IMR-90 (cell line): Measurements from ENCODE around the gene PI4KA. TPM values are rescaled to one million over a fixed set of nuclear protein-coding genes. Genes with fewer than 3 reads are reported as not detected.

Source experiments
- ATAC-seq: fragments of 200-7000 bp; cut with Tn5 transposase; 2 replicates; pipeline ENCODE4 v1.9.1; 2020; ENCODE audit warnings: low read depth, mild to moderate bottlenecking, moderate library complexity
- BruUV-seq: library from RNA; stranded (reverse); fragments of 400-500 nt; replicated peaks from 2 replicates; lab custom pipeline; 2021; lab: Mats Ljungman, UMichigan
- CTCF ChIA-PET: fragments of 300-600 bp; formaldehyde crosslinking; extraction: SDS; loops from one replicate; lab custom pipeline; 2021; ENCODE audit warnings: antibody characterized with exemption; lab: Yijun Ruan, JAX
- POLR2A ChIA-PET: fragments of 300-600 bp; sonication (Branson Sonifier 250); formaldehyde crosslinking; loops from one replicate; lab custom pipeline; 2022; ENCODE audit warnings: antibody characterized with exemption; ENCODE audit not compliant: unreplicated experiment; lab: Charles Lee
- DNase-seq: peaks from one replicate; pipeline ENCODE4 v3.0.0; 2013
- H2AFZ ChIP-seq: replicated peaks from 2 replicates; pipeline ENCODE3; 2013; ENCODE audit warnings: low read length, mild to moderate bottlenecking; ENCODE audit not compliant: poor library complexity
- H2AK5ac ChIP-seq: 2 replicates; pipeline ENCODE4 v1.6.1; 2013; ENCODE audit warnings: low read depth, low read length, inconsistent platforms
- H2AK9ac ChIP-seq: replicated peaks from 2 replicates; pipeline ENCODE3; 2013; ENCODE audit warnings: mild to moderate bottlenecking, low read depth, low read length, moderate library complexity; ENCODE audit not compliant: poor library complexity
- H2BK120ac ChIP-seq: 2 replicates; pipeline ENCODE4 v1.6.1; 2013; ENCODE audit warnings: low read depth, low read length, inconsistent platforms
- H2BK15ac ChIP-seq: 3 replicates; pipeline ENCODE4 v1.6.1; 2013; ENCODE audit warnings: low read depth, low read length, inconsistent platforms
- H2BK20ac ChIP-seq: 2 replicates; pipeline ENCODE4 v1.6.1; 2013; ENCODE audit warnings: low read depth, mild to moderate bottlenecking, inconsistent platforms, low read length, moderate library complexity
- H2BK5ac ChIP-seq: 2 replicates; pipeline ENCODE4 v1.6.1; 2013; ENCODE audit warnings: mild to moderate bottlenecking, low read depth, low read length, inconsistent platforms; ENCODE audit not compliant: poor library complexity, severe bottlenecking
- H3K14ac ChIP-seq: replicated peaks from 2 replicates; pipeline ENCODE4 v1.6.1; 2013; ENCODE audit warnings: low read depth, low read length, inconsistent platforms
- H3K18ac ChIP-seq: 2 replicates; pipeline ENCODE4 v1.6.1; 2013; ENCODE audit warnings: low read depth, low read length, control low read depth
- H3K23ac ChIP-seq: 2 replicates; pipeline ENCODE4 v1.6.1; 2013; ENCODE audit warnings: low read depth, low read length, inconsistent platforms
- H3K27ac ChIP-seq: 2 replicates; pipeline ENCODE4 v1.5.1; 2013; ENCODE audit warnings: mild to moderate bottlenecking, control low read depth, low read length; ENCODE audit not compliant: insufficient read depth
- H3K27me3 ChIP-seq: 2 replicates; pipeline ENCODE4 v1.6.1; 2013; ENCODE audit warnings: low read length; ENCODE audit not compliant: control insufficient read depth, insufficient read depth
- H3K36me3 ChIP-seq: 2 replicates; pipeline ENCODE4 v1.6.1; 2013; ENCODE audit warnings: low read length, mixed read lengths; ENCODE audit not compliant: control insufficient read depth, insufficient read depth
- H3K4ac ChIP-seq: 2 replicates; pipeline ENCODE4 v1.6.1; 2013; ENCODE audit warnings: low read depth, low read length, inconsistent platforms
- H3K4me1 ChIP-seq: 2 replicates; pipeline ENCODE4 v1.6.1; 2013; ENCODE audit warnings: low read length, mixed read lengths; ENCODE audit not compliant: control insufficient read depth, insufficient read depth
- H3K4me2 ChIP-seq: 2 replicates; pipeline ENCODE4 v1.6.1; 2013; ENCODE audit warnings: low read depth, mild to moderate bottlenecking, control low read depth, low read length, moderate library complexity
- H3K4me3 ChIP-seq: 2 replicates; pipeline ENCODE4 v1.5.1; 2013; ENCODE audit warnings: low read depth, mild to moderate bottlenecking, control low read depth, low read length, moderate library complexity; ENCODE audit not compliant: insufficient read depth
- H3K56ac ChIP-seq: 2 replicates; pipeline ENCODE4 v1.6.1; 2013; ENCODE audit warnings: low read length, inconsistent platforms; ENCODE audit not compliant: insufficient read depth; ENCODE audit errors: extremely low read depth
- H3K79me1 ChIP-seq, 2 experiments: 2 replicates each; pipeline ENCODE4 v1.6.1; 2013; ENCODE audit warnings: low read length in 2 of 2, inconsistent platforms in 1 of 2, low read depth in 1 of 2
- H3K9ac ChIP-seq: 2 replicates; pipeline ENCODE4 v1.6.1; 2013; ENCODE audit warnings: low read depth, low read length, control low read depth
- H3K9me1 ChIP-seq: 2 replicates; pipeline ENCODE4 v1.6.1; 2013; ENCODE audit warnings: low read length, inconsistent platforms; ENCODE audit not compliant: insufficient read depth
- H3K9me3 ChIP-seq: 2 replicates; pipeline ENCODE4 v1.6.1; 2013; ENCODE audit warnings: low read length; ENCODE audit not compliant: control insufficient read depth, insufficient read depth
- H4K20me1 ChIP-seq: 2 replicates; pipeline ENCODE4 v1.6.1; 2013; ENCODE audit warnings: low read length, inconsistent platforms; ENCODE audit not compliant: insufficient read depth
- H4K5ac ChIP-seq: 2 replicates; pipeline ENCODE4 v1.6.1; 2013; ENCODE audit warnings: mild to moderate bottlenecking, low read depth, low read length, control low read depth
- H4K8ac ChIP-seq, 2 experiments: 2 replicates each; pipeline ENCODE4 v1.6.1; 2013; ENCODE audit warnings: low read depth in 2 of 2, low read length in 2 of 2, control low read depth in 1 of 2, inconsistent platforms in 1 of 2
- H4K91ac ChIP-seq: 2 replicates; pipeline ENCODE4 v1.6.1; 2013; ENCODE audit warnings: low read depth, low read length, inconsistent platforms; ENCODE audit not compliant: insufficient read depth
- BHLHE40 ChIP-seq: fragments of 150-350 bp; IDR thresholded peaks from 2 replicates; pipeline ENCODE4 v1.6.1; 2016; ENCODE audit warnings: mild to moderate bottlenecking, low read depth, low read length
- WGBS, 2 experiments: methylation state at CpG; one replicate each; pipeline versions ENCODE4 v1.1.5 to v1.1.7; 2013; ENCODE audit warnings: missing lambda C conversion rate in 2 of 2; ENCODE audit not compliant: insufficient read length in 1 of 2; ENCODE audit errors: extremely low coverage in 2 of 2; 5-methylcytosine and 5-hydroxymethylcytosine counted together
- dilution Hi-C: fragments of 300-500 bp; cut with HindIII; formaldehyde crosslinking; loops from one replicate; pipeline ENCODE4 v1.14.3; 2018; ENCODE audit warnings: low sequenced_read_pairs; ENCODE audit not compliant: unreplicated experiment
- in situ Hi-C: fragments of 300-500 bp; cut with MboI; formaldehyde crosslinking; loops from 3 replicates; pipeline ENCODE4 v1.14.3; 2019; ENCODE audit warnings: low sequenced_read_pairs, inconsistent platforms, mixed read lengths
- intact Hi-C: fragments of 100-400 bp; cut with micrococcal nuclease; formaldehyde crosslinking; loops from 2 replicates; pipeline ENCODE4 v1.10.0; 2022
- polyA plus RNA-seq, 3 experiments: library from polyadenylated mRNA; depleted of rRNA; stranded (reverse); fragments of >200 nt; gene quantifications; 2 replicates each; pipeline ENCODE4 v1.2.3, GENCODE V29; 2012; ENCODE audit warnings: low replicate concordance in 1 of 3
- total RNA-seq: library from RNA; depleted of rRNA; stranded (reverse); fragments of >200 nt; gene quantifications from 2 replicates; pipeline ENCODE4 v1.2.3, GENCODE V29; 2012

PI4KA gene
- total and polyA plus RNA-seq, 2 of the 4 experiments (the other 2 are of a cell fraction) = 16.8 to 35.5 TPM

DNA sequence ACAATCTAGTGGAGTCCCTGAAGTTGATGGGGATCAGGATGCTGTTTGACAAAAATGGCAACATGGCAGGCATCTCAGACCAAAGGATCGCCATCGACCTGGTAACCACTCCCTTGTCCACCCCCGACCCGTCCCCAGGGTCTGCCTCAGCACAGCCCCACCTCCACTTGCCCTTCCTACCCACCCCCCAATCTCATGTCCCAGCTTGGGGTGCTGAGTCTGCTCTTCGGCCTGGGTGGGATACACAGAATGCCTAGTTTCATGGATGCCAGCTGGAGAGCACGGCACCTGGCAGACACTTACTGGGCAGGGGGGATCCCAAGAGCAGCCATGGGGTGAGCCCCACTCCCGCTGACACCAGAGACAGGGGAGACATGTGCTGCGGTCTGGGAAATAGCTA, 72.6 kb downstream of the PI4KA start:
- no TSS peak for BruUV-seq
- Histone ChIP-seq H4K20me1 (peaks cover 6% of the 10 kb centered on the region; the same call in 1 of the 2 replicates), H3K4me3 (no peak overlapping the region), H2BK15ac (no peak overlapping the region), H3K9ac (no peak overlapping the region), H3K18ac (no peak overlapping the region), H2BK120ac (no peak overlapping the region), H2BK20ac (no peak overlapping the region), H3K9me3 (no peaks in the 10 kb centered on the region), H4K5ac (no peak overlapping the region), H4K8ac (no peak overlapping the region), H3K56ac (no peak overlapping the region), H2AK5ac (no peak overlapping the region), H3K27me3 (no peaks in the 10 kb centered on the region), H3K4me2 (no peak overlapping the region), H3K4me1 (peaks cover 6% of the 10 kb centered on the region), H3K9me1 (peaks cover 25% of the 10 kb centered on the region), H3K23ac (no peak overlapping the region), H3K79me1 (peaks cover 4 to 29% of the 10 kb centered on the region in 2 experiments; a peak in 3 of 4 replicates), H3K36me3 (peaks cover 25% of the 10 kb centered on the region), H3K14ac (no peak overlapping the region), H4K91ac (no peak overlapping the region), H3K27ac (no peak overlapping the region), H2AFZ (no peak overlapping the region), H3K4ac (no peak overlapping the region), H2AK9ac (no peak overlapping the region), H2BK5ac (no peak overlapping the region)
- dilution Hi-C loops (no loop called here), in situ Hi-C loops (loop anchor here (10.0 kb wide), 1 partner anchor 61 kb away; no protein-coding TSS in a partner anchor), intact Hi-C loops (no loop called here)
- TF ChIP-seq BHLHE40 = no peak
- DNase-seq (no peak), ATAC-seq (no peak)
- CTCF ChIA-PET = no interaction called here
- WGBS, 2 experiments = 80% methylated on average over 1 of the region's 8 CpGs; no CpG with 5 or more reads in 1 of the 2 experiments
- POLR2A ChIA-PET = no interaction called here
